AG10803 (cell line): ENCODE data around the gene CD2AP.

Experiments used
- DNase-seq: peaks from one replicate; pipeline ENCODE4 v3.0.0; 2010; ENCODE audit warnings: low read depth
- H3K4me3 ChIP-seq: 2 replicates; pipeline ENCODE4 v1.5.1; 2011; ENCODE audit warnings: mild to moderate bottlenecking, low read length, control low read depth
- CTCF ChIP-seq: conservative IDR thresholded peaks from 2 replicates; pipeline ENCODE4 v1.5.1; 2011; ENCODE audit warnings: mild to moderate bottlenecking, low read length, control low read depth, inconsistent platforms

CD2AP gene

GRCh38 chr6:47465117-47465516, 12.5 kb upstream of the CD2AP start:
- no peak for DNase-seq
- TF ChIP-seq CTCF: no peak
- no peak overlapping the region for H3K4me3 ChIP-seq

DNA sequence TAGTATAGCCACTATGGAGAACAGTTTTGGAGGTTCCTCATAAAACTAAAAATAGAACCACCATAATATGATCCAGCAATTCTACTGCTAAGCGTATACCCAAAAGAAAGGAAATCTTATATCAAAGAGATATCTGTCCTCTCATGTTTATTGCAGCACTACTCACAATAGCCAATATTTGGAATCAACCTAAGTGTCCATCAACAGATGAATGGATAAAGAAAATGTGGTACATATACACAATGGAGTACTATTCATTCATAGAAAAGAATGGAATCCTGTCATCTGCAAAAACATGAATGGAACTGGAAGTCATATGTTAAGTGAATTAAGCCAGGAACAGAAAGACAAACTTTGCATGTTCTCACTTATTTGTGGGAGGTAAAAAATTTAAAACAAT, 5.7 kb upstream of the CD2AP start:
- no peak for TF ChIP-seq CTCF
- no peak overlapping the region for H3K4me3 ChIP-seq
- no peak for DNase-seq

DNA sequence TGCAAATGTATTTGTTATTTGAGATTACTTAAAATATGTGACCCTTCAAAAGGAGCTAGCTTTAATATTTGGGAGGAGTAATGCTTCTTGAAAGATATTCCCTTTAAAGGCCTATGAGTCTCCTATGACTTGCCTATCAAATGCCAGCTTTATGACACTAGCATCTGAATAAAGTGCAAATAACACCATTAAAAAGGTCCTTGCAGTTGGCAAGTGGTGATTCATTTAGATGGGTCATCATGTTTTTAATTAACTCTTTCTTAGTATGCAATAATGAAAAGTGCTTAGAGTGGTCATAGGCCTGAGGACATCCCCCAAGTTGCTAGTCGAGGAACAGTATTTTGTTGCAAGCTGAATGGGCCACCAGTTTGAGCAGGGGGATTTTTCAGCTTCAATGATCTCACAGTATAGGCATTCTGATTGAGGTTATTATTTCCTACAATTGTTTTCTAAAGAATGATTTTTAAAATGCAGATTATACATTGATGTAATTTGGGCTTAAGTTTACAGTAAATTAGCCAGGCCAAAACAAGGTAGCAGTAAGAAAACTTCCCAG, 3.7 kb upstream of the CD2AP start:
- TF ChIP-seq CTCF: no peak
- H3K4me3 ChIP-seq: no peak overlapping the region
- DNase-seq: no peak

DNA sequence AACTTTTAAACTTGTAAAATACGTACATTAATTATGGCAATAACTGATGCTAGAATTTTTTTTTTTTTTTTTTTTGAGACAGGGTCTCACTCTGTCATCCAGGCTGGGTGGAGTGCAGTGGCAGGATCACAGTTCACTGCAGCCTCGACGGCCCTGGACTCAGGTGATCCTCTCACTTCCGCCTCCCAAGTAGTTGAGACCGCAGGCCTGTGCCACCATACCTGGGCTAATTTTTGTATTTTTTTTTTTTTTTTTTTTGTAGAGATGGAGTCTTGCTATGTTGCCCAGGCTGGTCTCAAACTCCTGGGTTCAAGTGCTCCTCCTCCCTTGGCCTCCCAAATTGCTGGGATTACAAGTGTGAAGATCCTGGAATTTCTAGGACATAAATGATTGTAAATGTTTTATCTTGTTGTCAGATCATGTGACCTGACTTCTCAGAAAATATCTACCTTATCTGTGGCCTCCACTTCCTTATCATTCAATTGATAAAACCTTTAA, 2.2 kb upstream of the CD2AP start:
- H3K4me3 ChIP-seq: no peak overlapping the region
- no peak for TF ChIP-seq CTCF
- no peak for DNase-seq

GRCh38 chr6:47476781-47477496, 650 bp upstream of the CD2AP start:
- no peak for DNase-seq
- TF ChIP-seq CTCF: no peak
- H3K4me3 ChIP-seq: peak overlapping the region; percentile 80

DNA sequence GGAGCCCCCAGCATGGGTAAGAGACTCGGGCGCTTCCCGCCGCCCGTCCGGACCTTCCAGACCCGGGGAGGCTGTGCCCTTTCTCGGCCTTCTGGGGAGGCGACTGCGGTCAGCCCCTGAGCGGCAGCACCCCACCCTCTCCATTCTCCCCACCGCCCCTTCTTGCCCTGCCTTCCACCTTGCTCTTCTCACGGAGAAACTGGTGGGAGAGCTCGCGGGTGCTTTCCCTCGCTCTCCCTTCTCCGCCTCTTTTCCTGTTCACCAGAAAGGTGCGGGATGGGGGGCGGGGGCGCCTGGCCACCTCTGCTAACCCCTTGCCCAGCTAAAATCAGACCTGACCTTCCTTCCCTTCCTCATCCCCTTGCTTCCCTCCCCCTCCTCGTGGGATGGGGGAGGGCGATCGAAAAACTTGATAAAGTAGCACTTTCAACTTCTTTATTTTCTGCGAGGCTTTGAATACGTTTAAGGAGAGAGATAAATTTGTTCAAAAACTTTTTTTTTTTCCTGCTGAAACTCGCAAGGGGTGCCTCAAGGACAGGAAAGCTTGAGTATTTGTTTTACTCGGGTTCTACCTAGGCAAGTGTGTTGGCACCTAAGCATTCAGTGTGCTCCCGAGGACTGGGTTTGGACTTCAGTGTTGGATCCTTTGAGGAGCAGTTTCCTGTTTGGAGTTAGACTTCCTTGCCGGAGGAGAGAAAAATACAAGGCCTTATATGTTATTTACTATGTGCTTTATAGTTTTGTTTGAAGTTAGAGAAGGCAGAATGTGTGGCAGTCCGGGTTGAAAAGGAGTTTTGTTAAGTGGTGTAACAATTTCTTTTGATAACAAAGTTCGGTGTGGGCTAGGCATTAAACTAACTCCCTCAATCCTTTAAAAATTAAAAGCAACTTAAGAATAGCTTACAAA, 897 bp downstream of the CD2AP start:
- TF ChIP-seq CTCF: no peak
- DNase-seq: peak; percentile 33
- H3K4me3 ChIP-seq: peak overlapping the region; percentile 80

DNA sequence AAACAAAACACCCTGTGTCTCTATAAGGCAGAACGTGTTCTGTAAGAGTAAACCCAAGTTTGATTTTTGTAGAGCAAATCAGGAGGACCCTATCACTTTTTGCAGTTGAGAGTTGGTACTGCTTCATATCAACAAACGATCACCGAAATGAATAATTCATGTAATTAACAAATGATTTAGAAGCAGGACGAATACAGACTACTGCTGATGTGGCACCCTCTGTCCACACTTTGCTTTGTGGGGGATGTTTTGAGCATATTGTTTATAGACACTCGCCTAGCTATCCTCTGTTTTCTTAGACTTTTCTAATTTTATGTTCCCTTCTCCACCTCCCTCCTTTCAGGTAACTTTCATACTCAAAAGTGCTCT, 1.5 kb downstream of the CD2AP start:
- no peak for TF ChIP-seq CTCF
- peak overlapping the region; percentile 80 for H3K4me3 ChIP-seq
- no peak for DNase-seq
